A549 (cell line): ENCODE data around the gene PRKN. TPM values are rescaled to one million over a fixed set of nuclear protein-coding genes. Genes with fewer than 3 reads are reported as not detected.

Experiments
- ATAC-seq, 2 experiments: fragments of 200-7000 bp in 1 of 2; fragments of >200 bp in 1 of 2; cut with Nextera tagmentation in 1 of 2; cut with Tn5 transposase in 1 of 2; 3 replicates each; pipeline versions ENCODE4 v1.8.0 to v1.9.1; 2018 to 2020; ENCODE audit warnings: mild to moderate bottlenecking in 1 of 2, moderate library complexity in 1 of 2
- CTCF ChIA-PET: fragments of 300-600 bp; sonication (Branson Sonifier 250); formaldehyde crosslinking; extraction: SDS; loops from one replicate; lab custom pipeline; 2021; ENCODE audit warnings: antibody characterized with exemption, inconsistent platforms; lab: Yijun Ruan, JAX
- POLR2A ChIA-PET: fragments of 350-600 bp; formaldehyde crosslinking; extraction: SDS; loops from one replicate; lab custom pipeline; 2021; ENCODE audit warnings: antibody characterized with exemption, inconsistent platforms; lab: Yijun Ruan, JAX
- DNase-seq, 2 experiments: peaks; one replicate each; pipeline versions ENCODE4 v3.0.0 to v3.0.0-alpha.2; 2011 to 2016; ENCODE audit warnings: low read depth in 1 of 2, low spot score in 1 of 2
- FAIRE-seq: peaks from 2 replicates; lab custom pipeline; 2011; peaks lifted over from hg19 to GRCh38; lab: Jason Lieb, UNC
- H3K27ac ChIP-seq, 2 experiments: fragments of >200 bp; sonication (Bioruptor Twin); formaldehyde crosslinking; 3 replicates each; pipeline ENCODE4 v1.5.1; 2016 to 2017
- H3K4me1 ChIP-seq: fragments of >200 bp; sonication (Bioruptor Twin); formaldehyde crosslinking; 3 replicates; pipeline ENCODE4 v1.6.1; 2016
- H3K4me2 ChIP-seq: fragments of >200 bp; sonication (Bioruptor Twin); formaldehyde crosslinking; 3 replicates; pipeline ENCODE4 v1.6.1; 2016
- H3K4me3 ChIP-seq: fragments of >200 bp; sonication (Bioruptor Twin); formaldehyde crosslinking; 3 replicates; pipeline ENCODE4 v1.5.1; 2016
- H3K9me3 ChIP-seq: fragments of >200 bp; sonication (Bioruptor Twin); formaldehyde crosslinking; 3 replicates; pipeline ENCODE4 v1.6.1; 2016
- CBX2 ChIP-seq: fragments of 200-600 bp; sonication (generic); IDR thresholded peaks from 2 replicates; pipeline ENCODE4 v1.6.1; 2016; ENCODE audit warnings: low read depth, mild to moderate bottlenecking, borderline replicate concordance
- CBX8 ChIP-seq: fragments of 200-600 bp; sonication (generic); IDR thresholded peaks from 2 replicates; pipeline ENCODE4 v1.6.1; 2016
- EP300 ChIP-seq, 2 experiments: fragments of >200 bp; sonication (Bioruptor Twin); formaldehyde crosslinking; IDR thresholded peaks; 2 replicates in 1 of 2; 3 replicates in 1 of 2; pipeline ENCODE4 v1.6.1; 2016 to 2017
- FOXS1 ChIP-seq: fragments of 250-450 bp; sonication (Bioruptor Pico); IDR thresholded peaks from 2 replicates; pipeline ENCODE4 v1.5.0; 2020; ENCODE audit warnings: mild to moderate bottlenecking, moderate library complexity
- HDAC2 ChIP-seq: fragments of 200-600 bp; sonication (generic); IDR thresholded peaks from 2 replicates; pipeline ENCODE4 v1.6.1; 2016
- HOXA7 ChIP-seq: fragments of 250-450 bp; sonication (Bioruptor Pico); IDR thresholded peaks from 2 replicates; pipeline ENCODE4 v1.5.0; 2020; ENCODE audit warnings: mild to moderate bottlenecking, moderate library complexity
- HOXB13 ChIP-seq: fragments of 250-450 bp; sonication (Bioruptor Pico); IDR thresholded peaks from 2 replicates; pipeline ENCODE4 v1.5.0; 2020; ENCODE audit warnings: low read depth, mild to moderate bottlenecking, moderate library complexity
- HOXB5 ChIP-seq: fragments of 250-450 bp; sonication (Bioruptor Pico); IDR thresholded peaks from 2 replicates; pipeline ENCODE4 v1.5.0; 2020; ENCODE audit warnings: mild to moderate bottlenecking, moderate library complexity
- JUN ChIP-seq, 2 experiments: fragments of >200 bp; sonication (Bioruptor Twin); formaldehyde crosslinking; IDR thresholded peaks; 2 replicates in 1 of 2; 3 replicates in 1 of 2; pipeline ENCODE4 v1.6.1; 2016 to 2017
- KDM5A ChIP-seq: fragments of 200-600 bp; sonication (generic); IDR thresholded peaks from 2 replicates; pipeline ENCODE4 v1.6.1; 2016; ENCODE audit warnings: antibody characterized with exemption, mild to moderate bottlenecking
- MYC ChIP-seq: IDR thresholded peaks from 2 replicates; pipeline ENCODE4 v1.6.1; 2012; ENCODE audit warnings: mild to moderate bottlenecking, inconsistent platforms, low read length, improper control_type of control experiment, borderline replicate concordance
- PHF8 ChIP-seq: fragments of 200-600 bp; sonication (generic); IDR thresholded peaks from 2 replicates; pipeline ENCODE4 v1.6.1; 2016; ENCODE audit warnings: low read depth, mild to moderate bottlenecking, antibody characterized with exemption, moderate library complexity, borderline replicate concordance
- POLR2A ChIP-seq: IDR thresholded peaks from 2 replicates; pipeline ENCODE4 v1.6.1; 2012; ENCODE audit warnings: mild to moderate bottlenecking, low read length
- RAD21 ChIP-seq, 2 experiments: fragments of >200 bp in 1 of 2; sonication (Bioruptor Twin) in 1 of 2; formaldehyde crosslinking in 1 of 2; IDR thresholded peaks in 1 of 2; conservative IDR thresholded peaks in 1 of 2; 2 replicates in 1 of 2; 3 replicates in 1 of 2; pipeline ENCODE4 v1.6.1; 2012 to 2018; ENCODE audit warnings: inconsistent platforms in 1 of 2
- RARB ChIP-seq: fragments of 250-450 bp; sonication (Bioruptor Pico); IDR thresholded peaks from 2 replicates; pipeline ENCODE4 v1.8.0; 2021; ENCODE audit warnings: mild to moderate bottlenecking, moderate library complexity
- RNF2 ChIP-seq: fragments of 200-600 bp; sonication (generic); IDR thresholded peaks from 2 replicates; pipeline ENCODE4 v1.6.1; 2016; ENCODE audit warnings: low read depth, mild to moderate bottlenecking, antibody characterized with exemption, moderate library complexity, borderline replicate concordance
- SREBF2 ChIP-seq: fragments of 450-650 bp; IDR thresholded peaks from 2 replicates; pipeline ENCODE4 v1.6.1; 2014; ENCODE audit warnings: mild to moderate bottlenecking, moderate library complexity
- TFCP2L1 ChIP-seq: fragments of 250-450 bp; sonication (Bioruptor Pico); IDR thresholded peaks from 2 replicates; pipeline ENCODE4 v1.5.0; 2021; ENCODE audit warnings: mild to moderate bottlenecking
- ZC3H11A ChIP-seq: fragments of 450-650 bp; IDR thresholded peaks from 2 replicates; pipeline ENCODE4 v1.6.1; 2014; ENCODE audit warnings: antibody characterized with exemption, mild to moderate bottlenecking
- ZNF302 ChIP-seq: fragments of 250-450 bp; sonication (Bioruptor Pico); IDR thresholded peaks from 2 replicates; pipeline ENCODE4 v1.9.0; 2021; ENCODE audit warnings: inconsistent platforms, mild to moderate bottlenecking, moderate library complexity
- WGBS: methylation state at CpG from one replicate; pipeline ENCODE4 v1.1.6; 2017; ENCODE audit errors: missing lambda C conversion rate; 5-methylcytosine and 5-hydroxymethylcytosine counted together
- polyA plus RNA-seq, 4 experiments: library from polyadenylated mRNA; depleted of rRNA in 3 of 4; stranded (reverse); fragments of >200 nt; fragmentation: RNase III in 1 of 4; extraction: RNeasy Plus Mini Kit Qiagen cat#74134 plus additional on column Dnase treatment in 1 of 4; gene quantifications; 2 replicates in 3 of 4; 3 replicates in 1 of 4; pipeline ENCODE4 v1.2.3, GENCODE V29; 2011 to 2017
- TF ChIP-seq, protein P1 (sequence below): fragments of 250-450 bp; sonication (Bioruptor Pico); IDR thresholded peaks from 2 replicates; pipeline ENCODE4 v1.5.0; 2021; ENCODE audit warnings: mild to moderate bottlenecking, moderate library complexity, borderline replicate concordance
- TF ChIP-seq, protein P2 (sequence below): fragments of 450-650 bp; IDR thresholded peaks from 2 replicates; pipeline ENCODE4 v1.6.1; 2014; ENCODE audit warnings: antibody characterized with exemption
- TF ChIP-seq, protein P3 (sequence below): fragments of >200 bp; sonication (Bioruptor Twin); formaldehyde crosslinking; IDR thresholded peaks from 3 replicates; pipeline ENCODE4 v1.5.1; 2016
- TF ChIP-seq, protein P4 (sequence below): fragments of 150-350 bp; IDR thresholded peaks from 2 replicates; pipeline ENCODE4 v1.6.1; 2014; ENCODE audit warnings: low read depth, mild to moderate bottlenecking, low read length

PRKN gene
- polyA plus RNA-seq, 2 of the 4 experiments (the other 2 are of a cell fraction): 0.36 to 0.39 TPM

DNA sequence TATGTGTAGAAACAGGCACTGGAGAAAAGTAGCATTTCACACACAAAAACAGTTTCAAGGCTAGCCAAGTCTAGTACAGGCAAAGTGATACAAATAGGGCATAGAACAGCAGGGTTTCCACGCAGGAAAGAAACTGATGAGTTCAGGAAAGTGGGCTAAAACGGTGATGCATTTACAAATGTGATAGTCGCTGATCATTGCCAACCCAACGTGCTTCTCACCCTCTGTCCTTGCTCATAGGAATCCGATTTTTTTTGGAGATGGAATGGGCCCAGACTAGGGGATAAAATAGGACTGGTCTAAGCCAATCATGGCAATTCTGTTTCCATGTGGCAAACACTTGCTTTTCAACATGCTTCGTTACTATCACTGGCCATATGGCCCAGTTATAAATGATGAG lies 536.6 kb downstream of the PRKN start:
- Histone ChIP-seq H3K27ac (no peak overlapping the region), H3K4me3 (no peak overlapping the region), H3K9me3 (no peaks in the 10 kb centered on the region), H3K4me1 (no peaks in the 10 kb centered on the region), H3K4me2 (no peak overlapping the region)
- 51% methylated on average over 6 of the region's 6 CpGs for WGBS
- DNase-seq: no peak
- POLR2A ChIA-PET: no interaction called here
- TF ChIP-seq RNF2 (no peak), POLR2A (no peak), JUN (IDR thresholded peaks at IDR 0.05) (no peak), HOXA7 (CRISPR knock-in tag) (no peak), MYC (no peak), ZC3H11A (no peak), EP300 (IDR thresholded peaks at IDR 0.05) (no peak), SREBF2 (no peak), CBX8 (no peak), CBX2 (no peak), ZNF302 (CRISPR knock-in tag) (no peak), RAD21 (conservative IDR thresholded peaks at IDR 0.05 in 1 of 2, IDR thresholded peaks at IDR 0.05 in 1 of 2) (no peak), HOXB13 (no peak), TFCP2L1 (CRISPR knock-in tag) (no peak), HOXB5 (CRISPR knock-in tag) (no peak), HDAC2 (no peak), KDM5A (no peak)
- TF ChIP-seq, protein P1, sequence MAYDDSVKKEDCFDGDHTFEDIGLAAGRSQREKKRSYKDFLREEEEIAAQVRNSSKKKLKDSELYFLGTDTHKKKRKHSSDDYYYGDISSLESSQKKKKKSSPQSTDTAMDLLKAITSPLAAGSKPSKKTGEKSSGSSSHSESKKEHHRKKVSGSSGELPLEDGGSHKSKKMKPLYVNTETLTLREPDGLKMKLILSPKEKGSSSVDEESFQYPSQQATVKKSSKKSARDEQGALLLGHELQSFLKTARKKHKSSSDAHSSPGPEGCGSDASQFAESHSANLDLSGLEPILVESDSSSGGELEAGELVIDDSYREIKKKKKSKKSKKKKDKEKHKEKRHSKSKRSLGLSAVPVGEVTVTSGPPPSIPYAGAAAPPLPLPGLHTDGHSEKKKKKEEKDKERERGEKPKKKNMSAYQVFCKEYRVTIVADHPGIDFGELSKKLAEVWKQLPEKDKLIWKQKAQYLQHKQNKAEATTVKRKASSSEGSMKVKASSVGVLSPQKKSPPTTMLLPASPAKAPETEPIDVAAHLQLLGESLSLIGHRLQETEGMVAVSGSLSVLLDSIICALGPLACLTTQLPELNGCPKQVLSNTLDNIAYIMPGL (CRISPR knock-in tag): no peak
- TF ChIP-seq, protein P2, sequence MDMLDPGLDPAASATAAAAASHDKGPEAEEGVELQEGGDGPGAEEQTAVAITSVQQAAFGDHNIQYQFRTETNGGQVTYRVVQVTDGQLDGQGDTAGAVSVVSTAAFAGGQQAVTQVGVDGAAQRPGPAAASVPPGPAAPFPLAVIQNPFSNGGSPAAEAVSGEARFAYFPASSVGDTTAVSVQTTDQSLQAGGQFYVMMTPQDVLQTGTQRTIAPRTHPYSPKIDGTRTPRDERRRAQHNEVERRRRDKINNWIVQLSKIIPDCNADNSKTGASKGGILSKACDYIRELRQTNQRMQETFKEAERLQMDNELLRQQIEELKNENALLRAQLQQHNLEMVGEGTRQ: no peak
- TF ChIP-seq, protein P3, sequence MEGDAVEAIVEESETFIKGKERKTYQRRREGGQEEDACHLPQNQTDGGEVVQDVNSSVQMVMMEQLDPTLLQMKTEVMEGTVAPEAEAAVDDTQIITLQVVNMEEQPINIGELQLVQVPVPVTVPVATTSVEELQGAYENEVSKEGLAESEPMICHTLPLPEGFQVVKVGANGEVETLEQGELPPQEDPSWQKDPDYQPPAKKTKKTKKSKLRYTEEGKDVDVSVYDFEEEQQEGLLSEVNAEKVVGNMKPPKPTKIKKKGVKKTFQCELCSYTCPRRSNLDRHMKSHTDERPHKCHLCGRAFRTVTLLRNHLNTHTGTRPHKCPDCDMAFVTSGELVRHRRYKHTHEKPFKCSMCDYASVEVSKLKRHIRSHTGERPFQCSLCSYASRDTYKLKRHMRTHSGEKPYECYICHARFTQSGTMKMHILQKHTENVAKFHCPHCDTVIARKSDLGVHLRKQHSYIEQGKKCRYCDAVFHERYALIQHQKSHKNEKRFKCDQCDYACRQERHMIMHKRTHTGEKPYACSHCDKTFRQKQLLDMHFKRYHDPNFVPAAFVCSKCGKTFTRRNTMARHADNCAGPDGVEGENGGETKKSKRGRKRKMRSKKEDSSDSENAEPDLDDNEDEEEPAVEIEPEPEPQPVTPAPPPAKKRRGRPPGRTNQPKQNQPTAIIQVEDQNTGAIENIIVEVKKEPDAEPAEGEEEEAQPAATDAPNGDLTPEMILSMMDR: no peak
- ATAC-seq: no peak
- FAIRE-seq: no peak
- CTCF ChIA-PET: no interaction called here

DNA sequence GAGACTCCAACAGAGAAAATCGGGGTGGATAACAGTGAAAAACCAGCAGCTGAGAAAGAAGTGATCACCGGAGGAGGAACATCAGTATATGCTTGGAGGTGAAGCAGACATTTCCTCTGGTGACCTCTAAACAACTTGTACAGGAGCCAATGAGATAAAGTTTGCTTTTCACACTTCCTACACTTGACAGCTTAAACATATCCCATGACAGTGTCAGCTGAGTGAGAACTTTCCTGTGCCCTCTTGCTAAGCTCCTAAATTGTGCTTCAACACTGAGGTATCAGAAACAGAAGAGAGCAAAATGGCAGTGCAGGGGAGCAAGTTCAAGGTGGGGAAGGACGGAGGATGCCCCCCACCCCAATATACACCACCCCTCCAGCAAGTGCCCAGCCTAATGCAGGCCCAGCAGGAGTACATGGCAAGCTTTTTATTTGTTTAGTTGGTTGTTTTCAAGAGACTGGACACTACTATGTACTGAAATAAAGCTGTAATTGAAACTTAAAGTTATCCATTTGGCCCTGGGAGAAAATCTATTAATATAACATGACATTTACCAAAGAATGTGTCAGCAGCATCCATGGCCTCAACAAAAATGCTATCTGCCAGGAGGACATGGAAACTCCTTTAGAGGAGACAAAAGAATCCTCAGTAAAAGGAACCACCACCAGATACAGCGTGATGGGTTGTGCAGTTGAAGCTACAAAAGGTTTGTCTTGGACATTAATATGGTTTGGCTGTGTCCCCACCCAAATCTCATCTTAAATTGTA lies 540.2 kb downstream of the PRKN start:
- no peak for ATAC-seq

More for the DNA sequence above, 540.2 kb downstream of the PRKN start:
- DNase-seq (no peak), FAIRE-seq (no peak)
- whole genome bisulfite sequencing: 47% methylated on average over 4 of the region's 4 CpGs
- ChIA-PET CTCF (no interaction called here), POLR2A (no interaction called here)
- no peak overlapping the region for H3K4me2 ChIP-seq
- no peaks in the 10 kb centered on the region for H3K9me3 ChIP-seq
- TF ChIP-seq RARB: no peak
- no peak for TF ChIP-seq PHF8
- no peak for TF ChIP-seq FOXS1
- TF ChIP-seq, protein P4, sequence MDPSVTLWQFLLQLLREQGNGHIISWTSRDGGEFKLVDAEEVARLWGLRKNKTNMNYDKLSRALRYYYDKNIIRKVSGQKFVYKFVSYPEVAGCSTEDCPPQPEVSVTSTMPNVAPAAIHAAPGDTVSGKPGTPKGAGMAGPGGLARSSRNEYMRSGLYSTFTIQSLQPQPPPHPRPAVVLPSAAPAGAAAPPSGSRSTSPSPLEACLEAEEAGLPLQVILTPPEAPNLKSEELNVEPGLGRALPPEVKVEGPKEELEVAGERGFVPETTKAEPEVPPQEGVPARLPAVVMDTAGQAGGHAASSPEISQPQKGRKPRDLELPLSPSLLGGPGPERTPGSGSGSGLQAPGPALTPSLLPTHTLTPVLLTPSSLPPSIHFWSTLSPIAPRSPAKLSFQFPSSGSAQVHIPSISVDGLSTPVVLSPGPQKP: no peak
- no peaks in the 10 kb centered on the region for H3K4me1 ChIP-seq
- no peak overlapping the region for H3K27ac ChIP-seq
- H3K4me3 ChIP-seq: no peak overlapping the region
